ENCODE measurements around the gene SCLY. TPM values are rescaled to one million over a fixed set of nuclear protein-coding genes. Genes with fewer than 3 reads are reported as not detected.

SCLY gene
- total and polyA plus RNA-seq, 2 of the 8 experiments (the other 6 are each of a cell fraction or from before 2014, with no cell fraction given) = 79.0 to 79.5 TPM

DNA sequence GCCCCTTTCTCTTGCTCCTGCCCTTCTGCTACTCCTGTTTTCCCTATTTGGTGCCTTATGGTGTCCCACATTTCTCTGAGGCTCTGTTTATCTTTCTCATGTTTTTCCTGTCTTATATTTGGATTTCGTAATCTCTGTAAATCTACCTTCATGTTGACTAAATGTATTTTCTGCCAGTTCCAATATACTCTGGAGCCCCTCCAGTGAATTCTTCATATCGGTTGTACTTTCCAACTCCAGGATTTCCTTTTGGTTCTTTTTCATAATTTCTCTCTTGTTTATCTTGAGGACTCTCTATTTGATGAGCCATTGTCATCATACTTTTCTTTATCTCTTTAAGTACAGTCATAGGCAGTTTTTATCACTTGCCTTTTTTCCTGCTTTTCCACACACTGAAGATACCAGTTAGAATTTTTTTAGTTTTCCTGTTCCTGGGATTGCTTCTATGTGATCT, 19.1 kb downstream of the SCLY start (continued):
- TF ChIP-seq, protein P1, sequence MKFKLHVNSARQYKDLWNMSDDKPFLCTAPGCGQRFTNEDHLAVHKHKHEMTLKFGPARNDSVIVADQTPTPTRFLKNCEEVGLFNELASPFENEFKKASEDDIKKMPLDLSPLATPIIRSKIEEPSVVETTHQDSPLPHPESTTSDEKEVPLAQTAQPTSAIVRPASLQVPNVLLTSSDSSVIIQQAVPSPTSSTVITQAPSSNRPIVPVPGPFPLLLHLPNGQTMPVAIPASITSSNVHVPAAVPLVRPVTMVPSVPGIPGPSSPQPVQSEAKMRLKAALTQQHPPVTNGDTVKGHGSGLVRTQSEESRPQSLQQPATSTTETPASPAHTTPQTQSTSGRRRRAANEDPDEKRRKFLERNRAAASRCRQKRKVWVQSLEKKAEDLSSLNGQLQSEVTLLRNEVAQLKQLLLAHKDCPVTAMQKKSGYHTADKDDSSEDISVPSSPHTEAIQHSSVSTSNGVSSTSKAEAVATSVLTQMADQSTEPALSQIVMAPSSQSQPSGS (IDR thresholded peaks at IDR 0.05; ENCODE audit: low read length) = no peak
- TF ChIP-seq, protein P2, sequence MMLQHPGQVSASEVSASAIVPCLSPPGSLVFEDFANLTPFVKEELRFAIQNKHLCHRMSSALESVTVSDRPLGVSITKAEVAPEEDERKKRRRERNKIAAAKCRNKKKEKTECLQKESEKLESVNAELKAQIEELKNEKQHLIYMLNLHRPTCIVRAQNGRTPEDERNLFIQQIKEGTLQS (IDR thresholded peaks at IDR 0.05; ENCODE audit: insufficient read depth, low read depth, low read length) = no peak
- TF ChIP-seq, protein P3, sequence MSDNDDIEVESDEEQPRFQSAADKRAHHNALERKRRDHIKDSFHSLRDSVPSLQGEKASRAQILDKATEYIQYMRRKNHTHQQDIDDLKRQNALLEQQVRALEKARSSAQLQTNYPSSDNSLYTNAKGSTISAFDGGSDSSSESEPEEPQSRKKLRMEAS (IDR thresholded peaks at IDR 0.05) = no peak
- TF ChIP-seq RXRA (IDR thresholded peaks at IDR 0.05; ENCODE audit: insufficient read depth, low read depth, low read length) = no peak
- TF ChIP-seq, protein P4, sequence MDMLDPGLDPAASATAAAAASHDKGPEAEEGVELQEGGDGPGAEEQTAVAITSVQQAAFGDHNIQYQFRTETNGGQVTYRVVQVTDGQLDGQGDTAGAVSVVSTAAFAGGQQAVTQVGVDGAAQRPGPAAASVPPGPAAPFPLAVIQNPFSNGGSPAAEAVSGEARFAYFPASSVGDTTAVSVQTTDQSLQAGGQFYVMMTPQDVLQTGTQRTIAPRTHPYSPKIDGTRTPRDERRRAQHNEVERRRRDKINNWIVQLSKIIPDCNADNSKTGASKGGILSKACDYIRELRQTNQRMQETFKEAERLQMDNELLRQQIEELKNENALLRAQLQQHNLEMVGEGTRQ (IDR thresholded peaks at IDR 0.05; ENCODE audit: low read length) = no peak
